Raji (cell line): ENCODE results near the gene NUP214.

Source experiments
- POLR2A ChIP-seq: IDR thresholded peaks from 2 replicates; pipeline ENCODE4 v1.6.1; 2011; ENCODE audit warnings: low read depth, low read length, control low read depth; ENCODE audit not compliant: insufficient read depth

NUP214 gene

GRCh38 chr9:131277287-131277909 is 152.0 kb downstream of the NUP214 start:
- peak; percentile 33; the same call in 1 of the 2 replicates for TF ChIP-seq POLR2A

DNA sequence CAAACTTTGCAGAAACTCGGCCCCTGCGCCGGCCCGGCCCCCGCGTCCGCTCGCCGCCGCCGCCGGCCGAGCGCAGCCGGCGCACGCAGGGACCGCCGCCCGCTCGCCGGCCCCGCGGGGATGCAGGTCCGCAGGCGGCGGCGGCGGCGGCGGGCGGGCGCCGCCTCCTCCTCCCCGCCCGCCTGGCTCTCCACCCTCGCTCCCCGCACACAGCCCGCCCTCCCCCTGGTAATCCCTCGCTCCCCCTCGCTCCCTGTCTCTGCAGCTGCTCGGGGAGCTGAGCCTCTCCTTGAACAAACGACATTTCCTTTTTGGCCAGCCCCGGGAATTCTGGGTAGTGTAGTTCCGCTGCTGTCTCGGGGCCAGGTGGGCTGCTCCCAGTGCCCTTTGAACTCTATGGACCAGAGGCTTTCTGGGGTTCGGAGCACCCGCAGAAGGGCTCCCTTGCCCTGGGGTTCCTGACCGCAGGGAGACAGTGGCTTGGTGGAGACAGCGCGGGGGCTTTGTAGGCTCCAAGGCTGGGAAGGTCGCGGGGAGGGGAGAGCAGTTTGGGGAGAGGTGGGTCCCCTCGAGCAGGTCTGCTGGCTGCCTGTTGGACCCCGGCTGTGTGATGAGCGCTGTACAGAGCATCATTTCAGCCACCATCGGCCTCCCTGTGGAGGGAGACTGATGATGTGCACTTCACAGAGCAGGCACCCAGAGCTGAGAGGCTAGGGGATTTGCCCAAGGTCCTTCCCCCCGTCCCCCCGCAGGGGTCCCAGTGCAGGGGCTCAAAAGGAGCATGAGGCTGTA is 152.7 kb downstream of the NUP214 start:
- TF ChIP-seq POLR2A, result peak; percentile 59

- TF ChIP-seq POLR2A, result no peak
Observed at GRCh38 chr9:131278702-131279111, 153.3 kb downstream of the NUP214 start.

- no peak for TF ChIP-seq POLR2A
Observed at GRCh38 chr9:131279196-131279862, 153.9 kb downstream of the NUP214 start.

DNA sequence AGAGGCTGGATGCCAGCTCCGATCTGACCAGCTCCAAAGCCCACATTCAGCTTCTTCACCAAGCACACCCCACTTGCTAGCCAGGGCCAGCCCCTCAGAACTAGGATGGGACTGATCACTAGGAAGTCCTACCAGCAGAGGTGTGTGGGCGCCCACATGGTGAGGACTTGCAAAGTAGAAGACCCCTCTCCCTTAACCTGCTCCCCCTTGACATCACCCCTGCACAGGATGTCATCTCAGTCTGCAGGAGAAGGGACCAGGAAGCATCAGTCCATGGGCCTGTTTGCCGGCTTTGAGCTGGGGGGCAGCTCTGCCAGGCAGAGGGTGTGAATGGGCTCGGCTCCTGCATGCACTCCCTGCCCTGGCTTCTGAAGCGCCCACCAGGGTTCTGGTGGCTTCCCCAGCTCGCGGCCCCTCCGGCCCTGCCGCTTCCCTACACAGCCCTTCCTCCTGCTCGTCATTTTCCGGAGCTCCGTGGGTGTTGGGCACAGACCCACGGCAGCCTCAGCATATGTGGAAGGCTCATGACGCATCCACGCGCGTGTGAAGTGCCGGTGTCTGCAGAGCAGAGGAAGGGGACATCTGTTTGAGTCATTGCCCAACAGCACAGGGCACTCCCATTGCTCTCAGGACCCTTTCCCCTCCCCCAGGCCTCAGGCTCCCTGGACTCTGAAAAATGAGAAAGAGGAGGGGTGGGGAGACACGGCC is 154.6 kb downstream of the NUP214 start:
- TF ChIP-seq POLR2A, result no peak

GRCh38 chr9:131280660-131281059 is 155.3 kb downstream of the NUP214 start:
- no peak for TF ChIP-seq POLR2A

GRCh38 chr9:131281119-131281965 is 156.0 kb downstream of the NUP214 start:
- TF ChIP-seq POLR2A, result no peak

DNA sequence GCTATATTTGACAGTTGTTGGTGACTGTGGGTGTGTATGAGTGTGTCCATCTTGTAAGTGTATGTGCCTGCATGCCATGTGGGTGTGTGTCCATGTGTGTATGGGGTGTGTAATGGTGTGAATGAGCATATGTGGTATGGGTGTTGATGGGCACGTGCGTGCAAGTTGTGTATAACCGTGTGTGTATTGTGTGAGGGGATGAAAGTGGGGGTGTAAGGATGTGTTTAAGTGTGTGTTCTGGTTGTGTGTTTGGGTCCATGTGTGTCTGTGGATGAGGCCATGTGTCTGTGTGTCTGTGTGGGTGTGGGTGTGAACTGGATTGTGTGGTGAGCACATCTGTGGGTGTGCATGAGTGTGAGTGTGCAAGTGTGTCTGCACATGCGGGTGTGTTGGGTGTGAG is 156.8 kb downstream of the NUP214 start:
- no peak for TF ChIP-seq POLR2A

DNA sequence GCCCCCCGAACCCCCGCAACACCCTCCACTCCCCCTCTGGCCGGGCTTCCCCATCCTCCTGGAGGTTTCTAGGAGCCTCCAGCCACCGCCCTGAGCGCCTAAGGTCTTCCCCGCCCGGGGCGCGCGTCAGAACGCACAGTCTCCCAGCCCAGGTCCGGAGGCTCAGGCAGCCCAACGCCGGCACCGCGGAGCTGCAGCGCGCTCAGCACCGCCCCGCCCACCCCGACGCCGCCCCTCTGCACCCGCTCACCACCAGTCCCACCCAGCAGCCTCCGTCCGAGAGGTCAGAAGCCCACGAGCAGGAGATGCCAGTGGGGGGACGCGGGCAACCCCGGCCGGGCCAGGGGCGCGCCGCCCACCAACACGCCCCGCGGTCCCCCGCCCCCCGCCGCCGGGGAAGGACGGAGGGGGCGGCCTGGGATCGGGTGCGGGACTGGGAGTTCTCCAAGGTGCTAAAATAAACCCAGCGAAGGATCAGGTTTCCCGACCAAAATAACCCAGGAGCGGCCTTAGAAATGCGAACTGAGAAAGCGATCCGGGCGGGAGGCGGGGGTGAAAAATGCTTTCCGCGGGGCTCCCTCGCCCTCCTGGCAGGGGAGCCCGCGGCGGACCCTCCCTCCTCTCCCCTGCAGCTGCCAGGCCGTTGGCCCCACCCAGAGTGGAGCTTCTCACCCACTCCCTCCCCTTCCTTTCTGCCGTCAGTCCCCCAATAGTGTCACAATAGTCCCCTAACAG is 157.5 kb downstream of the NUP214 start:
- no peak for TF ChIP-seq POLR2A
